Raji (cell line): Measurements from ENCODE around the gene FAR2.

Experiments used
- POLR2A ChIP-seq: IDR thresholded peaks from 2 replicates; pipeline ENCODE4 v1.6.1; 2011; ENCODE audit warnings: low read depth, low read length, control low read depth; ENCODE audit not compliant: insufficient read depth

FAR2 gene

GRCh38 chr12:29187756-29188155 lies 38.7 kb downstream of the FAR2 start:
- TF ChIP-seq POLR2A: no peak

DNA sequence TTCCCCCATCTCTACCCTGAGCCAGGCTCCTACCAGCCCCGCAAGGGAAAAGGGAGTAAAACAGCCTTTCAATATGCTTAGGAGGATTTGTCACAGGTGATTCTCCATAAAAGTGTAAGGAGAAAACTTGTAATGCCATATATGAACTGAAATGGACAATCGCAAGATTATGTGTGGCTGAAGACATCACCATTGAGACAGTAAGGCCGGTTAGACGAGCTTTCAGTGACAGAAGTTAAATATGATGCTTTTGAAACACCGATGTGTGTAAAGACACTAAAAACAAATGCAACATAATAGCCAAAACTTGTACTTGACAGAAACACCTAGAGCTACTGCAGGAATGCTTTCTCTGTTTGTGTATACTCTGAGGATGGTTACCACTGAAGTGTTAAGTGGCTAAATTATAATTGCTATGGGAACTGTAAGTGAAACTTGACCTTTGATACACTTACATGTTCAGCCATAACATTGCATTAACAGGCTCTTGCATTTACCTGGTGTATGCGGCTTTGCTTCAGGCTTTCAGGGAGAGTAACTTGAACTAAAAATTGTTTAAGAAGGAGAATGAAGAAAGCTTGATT lies 42.3 kb downstream of the FAR2 start:
- no peak for TF ChIP-seq POLR2A

GRCh38 chr12:29198901-29199300 lies 49.8 kb downstream of the FAR2 start:
- TF ChIP-seq POLR2A: no peak

- TF ChIP-seq POLR2A: no peak
These were observed 51.5 kb downstream of the FAR2 start for GRCh38 chr12:29200586-29200985.

- TF ChIP-seq POLR2A: no peak
These were observed 52.2 kb downstream of the FAR2 start for GRCh38 chr12:29201296-29201695.

DNA sequence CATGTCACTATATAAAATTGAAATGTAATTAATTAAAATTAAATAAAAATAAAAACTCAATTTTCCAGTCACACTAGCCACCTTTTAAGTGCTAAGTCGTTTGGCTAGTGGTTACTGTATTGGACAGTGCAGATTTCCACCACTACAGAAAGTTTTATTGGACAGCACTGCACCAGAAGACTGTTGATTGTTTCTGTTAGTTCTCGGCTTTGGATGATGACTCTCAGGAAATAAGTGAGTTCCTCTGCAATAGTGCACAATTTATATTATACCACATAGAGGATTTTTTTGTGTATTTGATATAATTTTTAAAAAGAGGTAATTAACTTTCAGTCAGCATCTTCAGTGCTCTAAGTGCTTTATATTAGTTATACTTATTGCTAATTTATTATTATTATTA lies 52.7 kb downstream of the FAR2 start:
- no peak for TF ChIP-seq POLR2A

DNA sequence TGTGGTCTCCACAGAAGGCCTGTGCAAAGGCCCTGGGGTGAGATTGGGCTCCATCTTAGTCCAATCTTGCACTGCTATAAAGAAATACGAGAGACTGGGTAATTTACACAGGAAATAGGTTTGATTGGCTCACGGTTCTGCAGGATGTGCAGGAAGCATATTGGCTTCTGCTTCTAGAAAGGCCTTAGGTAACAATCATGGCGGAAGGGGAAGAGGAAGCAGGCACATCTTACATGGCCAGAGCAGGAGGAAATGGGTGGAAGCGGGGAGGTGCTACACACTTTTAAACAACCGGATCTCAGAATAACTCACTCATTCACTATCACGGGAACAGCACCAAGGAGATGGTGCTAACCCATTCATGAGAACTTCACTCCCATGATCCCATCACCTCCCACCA lies 55.4 kb downstream of the FAR2 start:
- no peak for TF ChIP-seq POLR2A

- no peak for TF ChIP-seq POLR2A
These were observed 58.0 kb downstream of the FAR2 start for GRCh38 chr12:29207120-29207519.

- no peak for TF ChIP-seq POLR2A
These were observed 59.0 kb downstream of the FAR2 start for GRCh38 chr12:29208060-29208459.

DNA sequence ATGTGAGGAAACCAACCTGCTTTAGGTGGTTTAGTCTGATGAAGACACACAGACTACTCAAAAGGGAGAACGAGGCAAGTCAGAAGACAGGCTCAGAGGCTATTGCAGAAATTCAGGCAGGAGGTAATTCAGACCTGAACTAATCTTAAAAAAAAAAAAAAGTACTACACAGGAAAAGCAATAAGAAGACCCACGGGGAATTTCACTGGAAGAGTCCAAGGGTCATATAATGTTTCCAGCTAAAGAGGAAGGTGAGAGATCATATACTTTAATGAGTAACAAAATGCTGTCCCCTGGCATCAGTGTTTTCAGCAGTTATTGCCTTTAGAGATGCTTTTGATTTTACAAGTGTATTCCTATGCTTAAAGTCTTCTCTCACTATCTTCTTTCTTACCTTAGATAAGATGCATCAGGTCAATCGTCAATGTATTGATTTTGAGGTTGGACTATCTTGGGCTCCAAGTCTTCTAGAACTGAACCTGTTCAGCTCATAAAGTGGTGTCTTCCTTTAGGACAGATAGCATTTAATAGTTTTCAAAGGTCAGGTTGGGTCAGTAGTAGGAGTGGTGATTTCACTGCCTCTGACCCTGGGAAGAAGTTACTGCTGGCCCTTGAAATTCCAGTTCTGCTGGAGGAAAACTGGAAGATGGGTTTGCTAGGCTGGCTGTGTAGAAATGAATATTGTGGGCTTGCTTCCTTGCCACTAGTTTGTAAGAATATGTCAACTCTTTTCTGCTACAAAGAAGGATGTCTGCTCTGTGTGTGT lies 60.0 kb downstream of the FAR2 start:
- TF ChIP-seq POLR2A: no peak

- TF ChIP-seq POLR2A: no peak
These were observed 62.6 kb downstream of the FAR2 start for GRCh38 chr12:29211696-29212095.

GRCh38 chr12:29212682-29213403 lies 63.8 kb downstream of the FAR2 start:
- no peak for TF ChIP-seq POLR2A

DNA sequence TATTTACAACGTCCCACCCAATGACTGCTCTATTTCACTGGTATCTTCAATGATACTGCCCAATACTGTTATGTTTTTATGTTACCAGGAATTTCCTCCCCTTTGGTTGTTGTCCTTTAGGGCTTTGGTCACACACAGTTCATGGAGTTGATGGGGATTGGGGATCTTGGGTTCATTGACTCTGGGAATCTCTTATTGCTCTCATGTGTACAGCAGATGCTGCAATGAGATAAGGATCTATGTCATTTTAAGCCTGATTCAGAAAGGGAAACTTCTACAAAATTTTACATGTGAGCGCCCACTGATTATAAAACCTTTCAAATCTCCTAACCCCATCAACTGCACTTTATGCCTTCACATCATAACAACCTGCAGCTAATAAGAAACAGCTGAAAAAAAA lies 67.2 kb downstream of the FAR2 start:
- TF ChIP-seq POLR2A: no peak

- no peak for TF ChIP-seq POLR2A
These were observed 67.9 kb downstream of the FAR2 start for GRCh38 chr12:29216797-29217575.

GRCh38 chr12:29220632-29221336 lies 71.7 kb downstream of the FAR2 start:
- TF ChIP-seq POLR2A: no peak
